Measurements from ENCODE around the gene TMEM63B. TPM values are rescaled to one million over a fixed set of nuclear protein-coding genes. Genes with fewer than 3 reads are reported as not detected.
"Not testable (repeated sequence)": the region's sequence is repeated elsewhere in the genome, so short reads cannot be mapped to it uniquely, and the experiment has no call there.

Gene TMEM63B
- total RNA-seq, 4 donors from 2014 or later, result 17.0 to 23.4 (median 20.6) TPM

DNA sequence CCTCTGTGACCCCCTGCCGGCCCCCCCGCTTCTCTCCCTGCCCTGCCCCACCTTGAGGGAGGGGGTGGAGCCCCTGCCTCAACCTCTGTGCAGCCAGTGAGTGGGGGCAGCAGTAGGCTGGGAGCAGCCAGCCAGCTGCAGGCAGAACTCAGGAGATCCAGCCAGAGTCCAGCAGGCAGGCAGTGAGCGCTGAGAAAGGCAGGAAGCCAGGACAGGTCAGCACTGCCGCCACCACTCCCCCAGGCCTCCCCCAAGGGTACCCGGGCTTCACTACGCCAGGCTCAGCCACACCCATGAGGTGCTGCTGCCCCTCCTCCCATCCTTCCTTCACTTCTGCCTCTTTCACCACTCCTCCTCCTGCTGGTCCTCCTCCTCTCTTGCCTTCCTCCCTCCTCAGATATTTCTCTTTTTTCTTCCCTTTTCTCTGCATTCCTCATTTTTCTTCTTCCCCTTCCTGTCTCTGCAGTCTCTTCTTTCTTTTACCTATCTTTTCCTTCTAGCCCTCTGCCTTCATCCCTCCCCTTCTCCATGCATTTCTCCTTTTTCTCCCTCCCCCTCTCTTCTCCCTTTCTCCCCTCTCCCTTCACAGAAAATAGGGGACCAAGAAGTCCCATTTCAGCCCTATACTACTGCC is 11.5 kb downstream of the TMEM63B start:
- ATAC-seq (ENCODE audit: low FRiP score) (peak; percentile 64), DNase-seq (ENCODE audit: low spot score) (no peak)
- TF ChIP-seq CTCF (IDR thresholded peaks at IDR 0.05), result no peak

GRCh38 chr6:44139351-44139743 is 12.0 kb downstream of the TMEM63B start:
- no peak for ATAC-seq (ENCODE audit: low FRiP score)
- TF ChIP-seq CTCF (IDR thresholded peaks at IDR 0.05), result no peak
- no peak for DNase-seq (ENCODE audit: low spot score)

- DNase-seq (ENCODE audit: low spot score) (no peak), ATAC-seq (ENCODE audit: low FRiP score) (no peak)
- TF ChIP-seq CTCF (IDR thresholded peaks at IDR 0.05), result no peak
These were observed 15.5 kb downstream of the TMEM63B start for GRCh38 chr6:44142835-44143234.

DNA sequence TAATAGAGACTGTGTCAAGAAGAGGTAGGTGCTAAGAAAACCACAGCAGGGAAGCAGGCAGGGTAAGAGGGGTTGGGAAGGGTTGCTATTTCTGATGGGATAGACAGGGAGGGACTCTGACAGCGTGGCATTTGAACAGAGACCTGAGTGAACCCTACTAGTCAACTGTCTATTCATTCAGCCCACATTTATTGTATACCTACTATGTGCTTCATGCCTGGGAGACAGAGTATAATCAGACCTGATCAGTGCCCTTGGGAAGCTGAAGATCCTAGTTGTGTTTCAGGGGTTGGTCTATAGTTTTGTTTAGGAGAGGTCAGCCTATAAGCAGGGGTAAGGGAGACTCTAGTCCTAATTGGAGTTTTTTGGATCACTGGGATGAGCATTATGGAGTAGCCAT is 16.4 kb downstream of the TMEM63B start:
- ATAC-seq (ENCODE audit: low FRiP score) (no peak), DNase-seq (ENCODE audit: low spot score) (no peak)
- no peak for TF ChIP-seq CTCF (IDR thresholded peaks at IDR 0.05)

DNA sequence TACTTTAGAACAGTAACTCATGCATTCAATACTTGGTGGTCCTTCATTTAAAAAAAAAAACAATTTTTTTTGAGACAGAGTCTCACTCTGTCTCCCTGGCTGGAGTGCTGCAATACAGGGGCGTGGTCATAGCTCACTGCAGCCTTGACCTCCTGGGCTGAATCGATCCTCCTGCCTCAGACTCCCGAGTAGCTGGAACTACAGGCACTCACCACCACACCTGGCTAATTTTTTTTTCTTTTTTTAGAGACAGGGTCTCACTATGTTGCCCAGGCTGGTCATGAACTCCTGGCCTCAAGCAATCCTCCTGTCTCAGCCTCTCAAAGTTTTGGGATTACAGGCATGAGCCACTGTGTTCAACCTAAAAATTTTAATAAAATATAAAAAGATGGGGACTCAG is 17.2 kb downstream of the TMEM63B start:
- ATAC-seq (ENCODE audit: low FRiP score); DNase-seq (ENCODE audit: low spot score): not testable (repeated sequence)

DNA sequence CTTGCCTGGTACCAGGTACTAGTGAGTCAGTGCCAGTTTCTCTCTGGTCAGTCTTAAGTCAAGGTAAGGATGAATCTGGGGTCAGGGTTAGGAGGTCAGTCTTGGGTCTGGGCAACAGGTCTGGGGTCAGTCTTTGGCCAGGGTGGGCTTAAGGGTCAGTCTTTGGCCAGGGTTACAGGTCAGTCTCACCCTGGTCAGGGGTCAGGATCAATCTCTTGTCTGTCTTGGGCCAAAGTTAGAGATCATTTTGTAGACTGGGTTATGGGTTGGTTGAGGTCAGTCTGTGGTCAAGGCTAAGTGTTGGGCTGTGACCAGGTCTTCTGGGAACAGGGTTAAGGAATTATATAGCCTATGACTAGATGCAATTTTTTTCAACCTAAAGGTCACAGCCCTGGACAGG is 18.5 kb downstream of the TMEM63B start:
- no peak for TF ChIP-seq CTCF (IDR thresholded peaks at IDR 0.05)
- no peak for DNase-seq (ENCODE audit: low spot score)
- ATAC-seq (ENCODE audit: low FRiP score), result no peak

GRCh38 chr6:44146685-44147084 is 19.3 kb downstream of the TMEM63B start:
- no peak for DNase-seq (ENCODE audit: low spot score)
- no peak for ATAC-seq (ENCODE audit: low FRiP score)
- no peak for TF ChIP-seq CTCF (IDR thresholded peaks at IDR 0.05)
